ENCODE results near the gene TTLL6.
"Not testable (repeated sequence)": the region's sequence is repeated elsewhere in the genome, so short reads cannot be mapped to it uniquely, and the experiment has no call there.

The TTLL6 gene

GRCh38 chr17:48720266-48721008, 96.6 kb downstream of the TTLL6 start:
- H3K9ac ChIP-seq, result no peak overlapping the region
- no peak overlapping the region for H3K4me3 ChIP-seq
- H3K27ac ChIP-seq, result no peak overlapping the region
- H3K27me3 ChIP-seq, result peaks cover 100% of the 10 kb centered on the region
- H3K4me2 ChIP-seq, result no peak overlapping the region
- H3K9me3 ChIP-seq, result peaks cover 18% of the 10 kb centered on the region
- no peaks in the 10 kb centered on the region for H3K36me3 ChIP-seq
- no peaks in the 10 kb centered on the region for H3K4me1 ChIP-seq
- no peak for TF ChIP-seq Cebpa-rat (IDR thresholded peaks at IDR 0.05)
- H4K20me1 ChIP-seq, result peaks cover 97% of the 10 kb centered on the region

DNA sequence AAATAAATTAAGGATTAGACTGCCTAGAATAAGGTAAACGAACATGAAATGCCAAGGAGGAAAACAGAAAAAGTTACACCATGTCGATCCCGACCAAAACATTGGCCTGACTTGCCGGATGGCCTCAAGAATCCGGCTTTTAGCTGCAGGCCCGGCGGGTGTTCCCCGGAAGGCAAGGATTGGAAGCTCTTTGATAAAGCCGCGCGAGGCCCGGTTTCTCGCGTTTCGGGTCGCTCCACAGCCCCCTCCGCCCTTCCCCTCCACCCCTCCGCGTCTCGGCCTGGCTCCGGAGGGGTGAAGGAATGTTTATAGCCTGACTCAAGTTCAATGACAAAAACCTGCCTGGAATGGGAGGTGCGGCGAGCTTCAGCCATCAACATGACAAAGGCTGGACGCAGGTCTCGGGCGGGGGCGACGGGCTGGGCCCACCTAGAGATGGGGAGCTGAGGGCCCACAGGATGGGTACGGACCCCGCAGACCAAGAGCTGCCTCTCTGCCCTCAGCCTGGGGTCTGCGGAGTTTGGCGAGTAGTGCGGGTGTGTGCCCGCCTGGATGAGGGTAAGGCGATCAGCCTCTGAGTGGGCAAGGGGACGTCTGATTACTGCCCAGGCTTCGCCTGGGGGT, 97.3 kb downstream of the TTLL6 start:
- Histone ChIP-seq H3K4me1 (no peaks in the 10 kb centered on the region), H3K36me3 (no peaks in the 10 kb centered on the region), H3K4me3 (no peak overlapping the region), H3K9ac (no peak overlapping the region), H3K9me3 (peaks cover 18% of the 10 kb centered on the region), H3K4me2 (no peak overlapping the region), H4K20me1 (peaks cover 97% of the 10 kb centered on the region), H3K27me3 (peaks cover 100% of the 10 kb centered on the region), H3K27ac (no peak overlapping the region)
- no peak for TF ChIP-seq Cebpa-rat (IDR thresholded peaks at IDR 0.05)

DNA sequence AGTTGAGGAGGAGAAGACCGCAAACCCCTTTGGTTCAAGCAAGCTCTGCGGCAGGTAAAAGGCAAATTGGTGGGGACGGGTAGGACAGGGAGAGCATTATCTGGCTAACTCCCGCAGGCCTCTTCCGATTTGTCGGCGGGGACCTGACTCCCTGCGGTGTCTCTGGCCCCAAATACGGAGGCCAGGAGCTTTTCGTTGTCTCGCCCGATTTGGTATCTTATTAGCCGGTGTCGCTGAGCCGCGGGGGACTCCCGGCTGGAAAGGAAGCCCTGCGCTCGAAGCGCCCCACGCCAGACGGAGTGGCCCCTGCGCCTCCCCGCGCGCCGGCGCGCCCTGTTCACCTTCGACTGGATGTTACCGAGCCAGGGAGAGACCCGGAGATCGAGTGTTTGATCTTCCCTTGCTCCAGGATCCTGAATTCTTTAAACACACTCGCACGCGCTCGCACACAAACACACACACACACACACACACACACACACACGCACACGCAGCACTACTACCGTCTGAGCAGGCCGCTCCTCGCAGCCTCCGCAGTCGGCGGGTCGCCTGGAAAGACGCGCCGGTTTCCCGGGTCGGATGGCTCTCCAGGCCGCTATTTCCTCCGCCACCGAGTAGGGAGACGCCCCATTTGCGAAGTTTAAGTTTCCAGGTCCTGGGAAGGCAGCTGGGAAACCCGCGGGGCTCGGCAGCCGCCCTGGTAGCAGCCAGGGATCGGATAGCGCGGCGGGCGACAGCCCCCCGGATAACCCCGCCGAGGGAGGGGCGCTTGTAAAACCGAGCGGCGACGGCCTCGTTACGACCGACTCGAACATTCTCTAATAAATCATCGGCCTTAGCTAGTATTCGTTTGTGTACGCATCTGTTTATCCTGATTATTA, 98.0 kb downstream of the TTLL6 start:
- Histone ChIP-seq H4K20me1 (peaks cover 96% of the 10 kb centered on the region), H3K9me3 (peaks cover 18% of the 10 kb centered on the region), H3K4me1 (no peaks in the 10 kb centered on the region), H3K27ac (no peak overlapping the region), H3K36me3 (no peaks in the 10 kb centered on the region), H3K4me3 (no peak overlapping the region), H3K9ac (no peak overlapping the region), H3K4me2 (no peak overlapping the region), H3K27me3 (peaks cover 100% of the 10 kb centered on the region)
- no peak for TF ChIP-seq Cebpa-rat (IDR thresholded peaks at IDR 0.05)

- Histone ChIP-seq H3K27ac (no peak overlapping the region), H3K27me3 (peaks cover 100% of the 10 kb centered on the region), H3K4me3 (no peak overlapping the region), H3K9me3 (peaks cover 18% of the 10 kb centered on the region), H3K4me1 (no peaks in the 10 kb centered on the region), H3K36me3 (no peaks in the 10 kb centered on the region), H3K9ac (no peak overlapping the region), H3K4me2 (no peak overlapping the region), H4K20me1 (peaks cover 96% of the 10 kb centered on the region)
- TF ChIP-seq Cebpa-rat (IDR thresholded peaks at IDR 0.05), result no peak
Measured at GRCh38 chr17:48718227-48718760, 98.7 kb downstream of the TTLL6 start.

GRCh38 chr17:48717367-48718226, 99.4 kb downstream of the TTLL6 start:
- peaks cover 18% of the 10 kb centered on the region for H3K9me3 ChIP-seq
- H3K4me3 ChIP-seq, result no peak overlapping the region
- H3K27me3 ChIP-seq, result peaks cover 100% of the 10 kb centered on the region
- no peak overlapping the region for H3K27ac ChIP-seq
- no peaks in the 10 kb centered on the region for H3K4me1 ChIP-seq
- H4K20me1 ChIP-seq, result peaks cover 91% of the 10 kb centered on the region
- no peak overlapping the region for H3K4me2 ChIP-seq
- no peak for TF ChIP-seq Cebpa-rat (IDR thresholded peaks at IDR 0.05)
- H3K36me3 ChIP-seq, result no peaks in the 10 kb centered on the region
- no peak overlapping the region for H3K9ac ChIP-seq

DNA sequence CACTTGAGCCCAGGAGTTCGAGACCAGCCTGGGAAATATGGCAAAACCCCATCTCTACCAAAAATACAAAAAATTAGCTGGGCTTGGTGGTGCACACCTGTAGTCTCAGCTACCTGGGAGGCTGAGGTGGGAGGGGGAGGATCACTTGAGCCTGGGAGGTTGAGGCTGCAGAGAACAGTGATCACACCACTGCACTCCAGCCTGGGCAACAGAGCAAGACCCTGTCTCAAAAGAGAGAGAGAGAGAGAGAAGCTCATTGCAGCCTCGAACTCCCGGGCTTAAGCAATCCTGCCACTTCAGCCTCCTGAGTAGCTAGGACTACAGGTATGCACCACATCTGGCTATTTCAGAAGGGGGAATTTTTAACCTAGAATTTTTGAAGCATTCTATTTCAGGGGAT, 100.5 kb downstream of the TTLL6 start:
- Histone ChIP-seq H3K27me3 (peaks cover 100% of the 10 kb centered on the region), H4K20me1 (peaks cover 81% of the 10 kb centered on the region), H3K9me3 (peaks cover 18% of the 10 kb centered on the region)
- H3K9ac ChIP-seq, H3K27ac ChIP-seq, H3K4me3 ChIP-seq, H3K4me1 ChIP-seq, H3K4me2 ChIP-seq, H3K36me3 ChIP-seq: not testable (repeated sequence)

- Histone ChIP-seq H3K4me1 (no peaks in the 10 kb centered on the region), H3K4me2 (no peak overlapping the region), H4K20me1 (peaks cover 73% of the 10 kb centered on the region), H3K9ac (no peak overlapping the region), H3K27ac (no peak overlapping the region), H3K4me3 (no peak overlapping the region), H3K27me3 (peaks cover 100% of the 10 kb centered on the region), H3K9me3 (peaks cover 18% of the 10 kb centered on the region), H3K36me3 (no peaks in the 10 kb centered on the region)
- no peak for TF ChIP-seq Cebpa-rat (IDR thresholded peaks at IDR 0.05)
Measured at GRCh38 chr17:48715496-48716399, 101.3 kb downstream of the TTLL6 start.
